B cell (primary cell): ENCODE measurements around the gene ZNF618. TPM values are rescaled to one million over a fixed set of nuclear protein-coding genes. Genes with fewer than 3 reads are reported as not detected.

Source experiments
- ATAC-seq: fragments of 200-7000 bp; cut with Tn5 transposase; one replicate; pipeline ENCODE4 v1.10.0; 2021; ENCODE audit warnings: low read depth, mild to moderate bottlenecking, moderate number of reproducible peaks, moderate library complexity
- CTCF ChIA-PET: fragments of 350-600 bp; sonication (Branson Sonifier 250); formaldehyde crosslinking; loops from one replicate; lab custom pipeline; 2021; ENCODE audit warnings: antibody characterized with exemption, inconsistent platforms; lab: Charles Lee
- POLR2A ChIA-PET: fragments of 350-600 bp; sonication (Branson Sonifier 250); formaldehyde crosslinking; loops from one replicate; lab custom pipeline; 2021; ENCODE audit warnings: antibody characterized with exemption; lab: Charles Lee
- DNase-seq: peaks from one replicate; pipeline ENCODE4 v3.0.0; 2013
- H2AFZ ChIP-seq: 2 replicates; pipeline ENCODE4 v1.6.1; 2012; ENCODE audit warnings: mild to moderate bottlenecking, low read depth, low read length; ENCODE audit not compliant: insufficient read depth, poor library complexity, severe bottlenecking
- H3K27ac ChIP-seq, 2 donors: 1 replicate in 1 of 2; 2 replicates in 1 of 2; pipeline ENCODE4 v1.5.1; 2012 to 2013; ENCODE audit warnings: low read length in 2 of 2, mild to moderate bottlenecking in 2 of 2, moderate library complexity in 1 of 2
- H3K27me3 ChIP-seq, 4 experiments: fragments of 200-600 bp in 1 of 4; sonication (generic) in 1 of 4; replicated peaks in 1 of 4; 1 replicate in 2 of 4; 2 replicates in 2 of 4; pipeline versions ENCODE4 v1.6.1 to v1.7.0; 2013 to 2016; ENCODE audit warnings: low read length in 3 of 4, mild to moderate bottlenecking in 2 of 4, mixed read lengths in 1 of 4, moderate library complexity in 1 of 4; ENCODE audit not compliant: insufficient read depth in 4 of 4, control insufficient read depth in 3 of 4; ENCODE audit errors: control extremely low read depth in 1 of 4
- H3K36me3 ChIP-seq, 2 experiments: replicated peaks in 1 of 2; 1 replicate in 1 of 2; 2 replicates in 1 of 2; pipeline versions ENCODE4 v1.6.1 to v1.7.1; 2013; ENCODE audit warnings: low read length in 1 of 2; ENCODE audit not compliant: insufficient read depth in 2 of 2, control insufficient read depth in 1 of 2; ENCODE audit errors: control extremely low read depth in 1 of 2, extremely low read depth in 1 of 2
- H3K4me1 ChIP-seq, 2 donors: fragments of 200-600 bp in 1 of 2; sonication (generic) in 1 of 2; 1 replicate in 1 of 2; 2 replicates in 1 of 2; pipeline versions ENCODE4 v1.5.1 to v1.6.1; 2013 to 2017; ENCODE audit warnings: low read length in 2 of 2; ENCODE audit not compliant: control insufficient read depth in 2 of 2, insufficient read depth in 2 of 2
- H3K4me2 ChIP-seq: replicated peaks from 2 replicates; pipeline ENCODE3; 2012; ENCODE audit warnings: mild to moderate bottlenecking, low read depth, low read length; ENCODE audit not compliant: poor library complexity, severe bottlenecking
- H3K4me3 ChIP-seq, 5 experiments: fragments of 200-600 bp in 1 of 5; sonication (generic) in 1 of 5; 1 replicate in 3 of 5; 2 replicates in 2 of 5; pipeline versions ENCODE4 v1.5.1 to v1.7.0; 2011 to 2016; ENCODE audit warnings: low read length in 4 of 5, mild to moderate bottlenecking in 4 of 5, low read depth in 2 of 5, control low read depth in 1 of 5, moderate library complexity in 1 of 5; ENCODE audit not compliant: insufficient read depth in 1 of 5; ENCODE audit errors: control extremely low read depth in 1 of 5, extremely low read depth in 1 of 5
- H3K79me2 ChIP-seq: fragments of 200-600 bp; sonication (generic); one replicate; pipeline ENCODE4 v1.6.0; 2016; ENCODE audit warnings: low read length; ENCODE audit not compliant: control insufficient read depth, insufficient read depth
- H3K9ac ChIP-seq: fragments of 200-600 bp; sonication (generic); 2 replicates; pipeline ENCODE4 v1.6.1; 2017; ENCODE audit warnings: mild to moderate bottlenecking, low read length, moderate library complexity
- H3K9me3 ChIP-seq, 3 donors: one replicate each; pipeline versions ENCODE4 v1.6.1 to v1.7.1; 2013; ENCODE audit warnings: low read length in 2 of 3; ENCODE audit not compliant: control insufficient read depth in 2 of 3, insufficient read depth in 1 of 3; ENCODE audit errors: control extremely low read depth in 1 of 3
- H4K20me1 ChIP-seq: 2 replicates; pipeline ENCODE4 v1.6.0; 2012; ENCODE audit warnings: mild to moderate bottlenecking, low read length; ENCODE audit not compliant: insufficient read depth, control insufficient read depth, poor library complexity, severe bottlenecking
- H3K27ac Mint-ChIP-seq: one replicate; pipeline ENCODE4 v1.8.0; 2021; ENCODE audit warnings: mixed read lengths
- H3K27me3 Mint-ChIP-seq: one replicate; pipeline ENCODE4 v1.8.0; 2021; ENCODE audit warnings: mixed read lengths
- H3K4me1 Mint-ChIP-seq: one replicate; pipeline ENCODE4 v1.8.0; 2021; ENCODE audit warnings: mixed read lengths
- H3K4me3 Mint-ChIP-seq: one replicate; pipeline ENCODE4 v1.8.0; 2021; ENCODE audit warnings: mixed read lengths
- H3K9me3 Mint-ChIP-seq: one replicate; pipeline ENCODE4 v1.8.0; 2022; ENCODE audit warnings: mixed read lengths; ENCODE audit not compliant: insufficient read depth
- CTCF ChIP-seq: fragments of 200-600 bp; IDR thresholded peaks from one replicate; pipeline ENCODE4 v1.8.0; 2022; ENCODE audit warnings: antibody characterized with exemption, mild to moderate bottlenecking
- EZH2 ChIP-seq: IDR thresholded peaks from 2 replicates; pipeline ENCODE4 v1.6.1; 2012; ENCODE audit warnings: borderline replicate concordance, low read depth, mild to moderate bottlenecking, moderate library complexity, low read length; ENCODE audit not compliant: insufficient read depth, poor library complexity, severe bottlenecking
- WGBS: methylation state at CpG from one replicate; pipeline ENCODE4 v1.1.5; 2013; ENCODE audit warnings: missing lambda C conversion rate; ENCODE audit not compliant: insufficient coverage; 5-methylcytosine and 5-hydroxymethylcytosine counted together
- intact Hi-C: fragments of 100-400 bp; cut with micrococcal nuclease; formaldehyde crosslinking; loops from one replicate; pipeline ENCODE4 v1.10.0; 2022
- polyA plus RNA-seq: library from polyadenylated mRNA; depleted of rRNA; stranded (reverse); fragments of >200 nt; gene quantifications from 2 replicates; pipeline ENCODE4 v1.2.3, GENCODE V29; 2012
- total RNA-seq, 2 donors: library from RNA; stranded (reverse); fragments of 120-200 nt in 1 of 2; gene quantifications; 1 replicate in 1 of 2; 2 replicates in 1 of 2; pipeline versions ENCODE4 v1.2.3 to v1.2.4, GENCODE V29; 2013 to 2022

Gene ZNF618
- total and polyA plus RNA-seq, 2 donors (not counting 1 experiment from before 2014, with no cell fraction given): 1.4 to 2.5 TPM

GRCh38 chr9:114016629-114017423, 140.7 kb downstream of the ZNF618 start:
- TF ChIP-seq CTCF: no peak
- no peak for TF ChIP-seq EZH2
- ATAC-seq (no peak), DNase-seq (no peak)
- H3K4me1 Mint-ChIP-seq: no peaks in the 10 kb centered on the region
- Histone ChIP-seq H3K4me1 (no peaks in the 10 kb centered on the region), H3K9ac (no peak overlapping the region), H3K36me3 (no peaks in the 10 kb centered on the region), H3K9me3 (peaks cover 0 to 3% (median 0%) of the 10 kb centered on the region in 3 donors), H3K4me2 (no peak overlapping the region), H3K27ac (no peak overlapping the region), H2AFZ (no peak overlapping the region), H3K27me3 (no peaks in the 10 kb centered on the region), H3K79me2 (no peaks in the 10 kb centered on the region), H4K20me1 (no peaks in the 10 kb centered on the region), H3K4me3 (no peak overlapping the region)
- ChIA-PET POLR2A (no interaction called here), CTCF (no interaction called here)
- H3K27me3 Mint-ChIP-seq: no peaks in the 10 kb centered on the region
- no peak overlapping the region for H3K4me3 Mint-ChIP-seq
- WGBS: 92% methylated on average over 6 of the region's 14 CpGs
- H3K27ac Mint-ChIP-seq: no peak overlapping the region
- peaks cover 8% of the 10 kb centered on the region for H3K9me3 Mint-ChIP-seq
- intact Hi-C loops: no loop called here
